GM21737 (cell line): ENCODE data around the gene BRPF3.

Experiments
- ATAC-seq: cut with Tn5 transposase; IDR thresholded peaks from one replicate; pipeline ENCODE4 v1.9.1; 2021; ENCODE audit warnings: mild to moderate bottlenecking, moderate library complexity; ENCODE audit not compliant: unreplicated experiment

The BRPF3 gene

DNA sequence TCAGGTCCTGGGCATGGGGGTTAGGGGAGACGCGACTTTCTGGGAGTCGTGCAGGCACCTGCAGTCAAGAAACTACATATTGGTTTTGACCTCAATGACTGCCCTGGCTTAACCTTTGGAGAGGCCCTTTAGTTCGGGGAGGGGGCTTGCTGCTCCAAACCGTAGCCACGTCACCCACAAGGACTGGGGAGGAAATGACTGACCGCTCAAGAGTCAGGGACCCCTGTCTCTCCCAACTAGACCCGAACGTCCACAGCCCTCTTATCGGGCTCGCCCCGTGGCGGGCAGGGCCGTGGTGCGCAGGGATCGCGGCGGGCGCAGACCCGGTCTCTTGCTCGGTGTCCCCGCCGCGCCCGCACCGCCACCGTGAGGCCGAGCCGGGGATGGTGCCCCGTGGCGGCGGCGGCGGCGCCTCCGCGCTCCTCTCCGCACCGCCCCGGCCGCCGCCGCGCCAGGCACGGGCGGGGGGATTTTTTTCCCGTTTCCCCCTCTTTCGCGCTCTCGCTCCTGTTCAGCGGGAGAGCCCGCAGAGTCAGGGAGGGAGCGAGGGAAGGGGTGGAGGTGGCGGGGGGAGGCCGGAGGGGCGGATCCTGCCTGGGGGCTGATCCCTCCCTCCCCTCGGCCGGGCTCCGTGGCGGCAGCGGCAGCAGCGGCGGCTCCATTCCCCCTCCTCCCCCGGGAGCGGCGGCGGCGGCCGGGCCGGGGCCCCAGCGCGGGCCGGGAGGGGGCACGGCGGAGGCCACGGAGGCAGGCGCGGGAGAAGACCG is at the start of gene BRPF3:
BRPF3 (plus strand) TSS at position 632 of the 767 bp plus-strand sequence. CDS start 3,579 bp downstream, outside the sequence.
- ATAC-seq, result peak; percentile 61

GRCh38 chr6:36147294-36147693 is 49.2 kb upstream of the BRPF3 start:
- no peak for ATAC-seq

DNA sequence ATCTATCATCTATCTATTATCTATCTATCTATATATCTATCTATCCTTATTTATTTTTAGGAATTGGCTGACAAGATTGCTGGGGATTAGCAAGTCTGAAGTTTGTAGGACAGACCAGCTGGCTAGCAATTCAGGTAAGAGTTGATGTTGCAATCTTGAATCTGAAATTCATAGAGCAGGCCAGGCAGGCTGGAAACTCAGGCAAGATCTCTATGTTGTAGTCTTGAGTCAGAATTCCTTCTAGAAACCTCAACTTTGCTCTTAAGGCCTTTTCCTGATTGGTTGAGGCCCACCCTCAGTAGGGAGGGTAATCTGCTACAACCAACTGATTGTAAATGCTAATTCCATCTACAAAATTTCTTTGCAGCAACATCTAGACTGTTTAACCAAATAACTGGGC is 47.1 kb upstream of the BRPF3 start:
- no peak for ATAC-seq

DNA sequence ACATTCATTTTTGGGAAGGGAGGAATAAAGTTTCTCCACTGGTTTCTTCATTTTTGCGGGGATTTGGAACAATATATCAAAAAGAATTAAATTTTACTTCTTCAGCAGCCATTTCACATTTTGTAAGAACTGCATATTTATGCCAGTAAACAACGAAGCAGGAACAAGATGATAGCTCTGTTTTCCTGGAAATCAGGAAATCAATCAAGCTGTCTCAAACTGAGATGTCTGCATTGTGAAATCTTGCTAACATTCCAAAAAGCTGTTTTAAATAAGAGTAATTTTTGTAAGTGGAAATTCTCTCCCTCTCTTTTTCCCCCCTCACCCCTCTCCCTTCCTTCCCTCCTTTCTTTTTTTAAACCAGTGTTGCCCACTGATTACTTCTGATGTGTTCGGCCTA is 46.3 kb upstream of the BRPF3 start:
- ATAC-seq, result no peak

GRCh38 chr6:36154286-36154685 is 42.3 kb upstream of the BRPF3 start:
- no peak for ATAC-seq

DNA sequence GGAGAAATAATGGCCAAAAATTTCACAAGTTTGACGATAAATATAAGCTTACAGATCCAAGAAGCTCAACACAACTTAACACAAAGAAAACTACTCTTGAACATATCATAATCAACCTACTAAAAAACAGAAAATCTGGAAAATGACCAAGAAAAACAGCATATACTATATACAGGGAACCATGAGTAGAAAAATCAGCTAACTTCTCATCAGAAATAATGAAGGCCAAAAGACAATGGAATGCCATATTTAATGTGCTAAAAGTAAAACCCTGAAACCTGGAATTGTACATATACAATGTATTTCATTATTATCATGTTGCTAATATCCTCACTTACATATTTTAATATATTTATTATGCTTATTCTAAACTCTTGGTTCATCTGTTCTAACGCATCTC is 40.9 kb upstream of the BRPF3 start:
- ATAC-seq, result no peak

GRCh38 chr6:36160147-36160760 is 36.3 kb upstream of the BRPF3 start:
- ATAC-seq, result no peak

- ATAC-seq, result no peak
Observed at GRCh38 chr6:36169023-36170007, 27.2 kb upstream of the BRPF3 start.

DNA sequence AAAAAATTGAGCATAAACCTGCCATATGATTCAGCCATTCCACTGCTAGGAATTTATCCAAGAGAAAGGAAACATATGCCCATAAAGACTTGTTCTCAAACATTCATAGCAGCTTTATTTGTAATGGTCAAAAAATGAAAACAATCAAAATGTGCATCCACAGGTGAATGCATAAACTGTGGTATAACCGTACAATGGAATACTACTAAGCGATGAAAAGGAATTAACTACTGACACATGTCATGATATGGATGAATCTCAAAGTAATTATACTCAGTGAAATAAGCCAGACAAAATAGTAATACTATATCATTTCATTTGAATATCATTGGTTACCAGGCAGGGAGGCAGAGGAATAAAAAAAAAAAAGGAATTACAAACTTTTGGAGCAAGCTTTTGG is 25.8 kb upstream of the BRPF3 start:
- no peak for ATAC-seq

DNA sequence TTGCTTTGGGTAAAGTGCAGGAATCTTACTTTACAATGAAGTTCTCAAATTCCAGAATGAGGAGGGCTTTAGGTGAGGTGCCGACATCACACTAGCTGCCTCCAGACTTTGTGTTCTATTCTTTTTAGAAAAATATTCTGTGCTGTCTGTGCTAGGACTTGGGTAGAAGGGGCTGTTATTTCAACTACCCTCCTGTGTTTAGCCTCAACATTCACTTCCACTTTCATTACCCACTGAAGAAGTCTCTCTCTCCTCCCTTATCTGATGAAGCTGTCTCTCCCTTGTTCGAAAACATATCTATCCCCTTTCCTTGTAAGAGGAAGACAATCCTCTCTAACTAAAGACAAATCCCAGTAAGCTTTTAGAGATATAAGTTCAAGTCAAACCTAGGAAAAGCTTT is 25.0 kb upstream of the BRPF3 start:
- no peak for ATAC-seq

- no peak for ATAC-seq
Observed at GRCh38 chr6:36177166-36177565, 19.4 kb upstream of the BRPF3 start.

DNA sequence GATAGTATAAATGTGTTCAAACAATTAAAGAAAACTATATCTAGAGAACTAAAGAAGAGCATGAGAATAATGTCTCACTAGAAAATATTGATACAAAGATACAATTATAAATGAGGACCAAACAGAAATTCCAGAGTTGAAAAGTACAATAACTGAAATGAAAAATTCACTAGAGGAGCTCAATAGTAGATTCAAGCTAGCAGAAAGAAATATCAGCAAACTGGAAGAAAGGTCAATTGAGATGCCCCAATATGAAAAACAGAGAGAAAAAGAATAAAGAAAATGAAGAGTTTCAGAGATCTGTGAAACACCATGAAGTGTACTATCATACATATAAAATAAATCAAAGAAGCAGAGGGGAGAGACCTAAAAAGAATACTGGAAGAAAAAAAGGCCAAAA is 18.0 kb upstream of the BRPF3 start:
- no peak for ATAC-seq

DNA sequence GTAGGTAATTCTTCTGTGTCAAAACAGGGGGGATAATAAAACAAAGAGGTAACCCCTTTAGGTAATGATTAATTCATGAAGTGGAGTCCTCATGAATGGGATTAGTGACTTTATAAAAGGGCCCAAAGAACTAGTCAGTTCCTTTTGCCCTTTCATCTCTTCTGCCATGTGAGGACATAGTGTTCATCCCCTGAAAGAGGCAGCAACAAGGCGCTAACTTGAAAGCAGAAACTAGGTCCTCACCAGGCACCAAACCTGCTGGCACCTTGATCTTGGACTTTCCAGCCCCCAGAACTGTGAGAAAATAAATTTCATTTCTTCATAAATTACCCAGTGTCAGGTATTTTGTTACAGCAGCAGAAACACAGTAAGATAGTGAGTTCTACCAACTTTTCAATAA is 16.4 kb upstream of the BRPF3 start:
- no peak for ATAC-seq

GRCh38 chr6:36184311-36184710 is 12.2 kb upstream of the BRPF3 start:
- ATAC-seq, result no peak

DNA sequence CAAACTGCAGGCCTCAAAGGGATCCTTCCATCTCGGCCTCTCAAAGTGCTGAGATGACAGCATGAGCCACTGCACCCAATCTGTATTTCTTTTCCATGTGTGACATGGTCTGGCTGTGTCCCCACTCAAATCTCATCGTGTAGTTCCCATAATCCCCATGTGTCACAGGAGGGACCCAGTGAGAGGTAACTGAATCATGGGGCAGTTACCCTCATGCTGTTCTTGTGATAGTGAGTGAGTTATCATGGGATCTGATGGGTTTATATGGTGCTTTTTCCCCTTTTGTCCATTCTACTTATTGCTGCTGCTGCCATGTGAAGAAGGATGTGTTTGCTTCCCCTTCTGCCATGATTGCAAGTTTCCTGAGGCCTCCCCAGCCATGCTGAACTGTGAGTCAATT is 10.3 kb upstream of the BRPF3 start:
- ATAC-seq, result no peak

GRCh38 chr6:36187446-36187845 is 9.1 kb upstream of the BRPF3 start:
- no peak for ATAC-seq

- no peak for ATAC-seq
Observed at GRCh38 chr6:36195471-36196112, 952 bp upstream of the BRPF3 start.

DNA sequence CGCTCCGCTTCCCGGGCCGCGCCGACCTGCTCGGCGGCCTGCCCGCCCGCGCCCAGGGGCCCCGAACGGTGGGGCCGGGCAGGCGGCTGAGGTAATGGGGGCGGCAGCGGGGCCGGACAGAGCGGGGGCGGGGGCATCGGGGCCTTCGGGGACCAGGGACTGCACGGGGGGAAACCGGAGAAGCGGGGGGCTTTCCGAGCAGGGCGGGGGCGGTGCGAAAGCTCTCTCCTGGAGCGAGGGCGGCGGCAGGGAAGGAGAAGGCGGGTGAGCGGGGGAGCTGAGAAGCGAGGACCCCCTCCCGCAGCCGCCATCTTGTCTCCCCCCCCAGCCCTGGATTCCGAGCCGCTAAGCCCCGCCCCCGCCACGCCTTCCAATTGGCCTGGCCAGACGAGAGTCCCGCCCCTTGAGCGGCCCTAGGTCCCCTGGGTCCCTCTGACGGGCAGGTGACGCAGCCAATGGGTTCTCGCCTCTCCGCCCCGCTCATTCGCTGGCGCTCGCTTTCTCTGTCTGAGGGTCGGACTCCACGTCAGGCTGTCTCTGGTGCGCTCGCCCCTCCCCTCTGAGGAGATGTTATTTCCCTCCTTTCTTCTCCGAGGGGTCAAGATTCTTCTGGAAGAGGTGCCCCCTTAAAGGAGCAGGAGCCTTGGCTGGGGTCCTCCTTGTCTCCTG is 470 bp downstream of the BRPF3 start:
- ATAC-seq, result peak; percentile 94

- no peak for ATAC-seq
Observed at GRCh38 chr6:36197739-36198221, 1.2 kb downstream of the BRPF3 start.

DNA sequence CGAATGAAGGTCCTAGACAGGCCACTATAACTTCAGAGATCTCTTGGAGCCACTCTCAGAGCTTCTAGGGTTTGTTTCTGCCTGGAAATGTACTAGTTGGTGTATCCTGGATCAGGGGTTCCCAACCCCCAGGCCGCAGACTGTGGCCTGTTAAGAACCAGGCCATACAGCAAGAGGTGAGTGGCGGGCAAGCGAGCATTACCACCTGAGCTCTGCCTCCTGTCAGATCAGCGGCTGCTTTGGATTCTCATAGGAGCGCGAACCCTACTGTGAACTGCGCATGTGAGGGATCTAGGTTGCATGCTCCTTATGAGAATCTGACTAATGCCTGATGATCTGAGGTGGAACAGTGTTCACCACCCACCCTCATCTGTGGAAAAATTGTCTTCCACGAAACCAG is 2.4 kb downstream of the BRPF3 start:
- no peak for ATAC-seq
